A172 (cell line): ENCODE data around the gene MOCOS. TPM values are rescaled to one million over a fixed set of nuclear protein-coding genes. Genes with fewer than 3 reads are reported as not detected.
"Not testable (repeated sequence)": the region's sequence is repeated elsewhere in the genome, so short reads cannot be mapped to it uniquely, and the experiment has no call there.

Experiments used
- DNase-seq: peaks from one replicate; pipeline ENCODE4 v3.0.0-alpha.2; 2015; ENCODE audit warnings: low spot score
- total RNA-seq: library from RNA; depleted of rRNA; stranded (reverse); fragments of >200 nt; shearing (Covaris generic); gene quantifications from 2 replicates; pipeline ENCODE4 v1.2.3, GENCODE V29; 2014

Gene MOCOS
- total RNA-seq, 1 experiment from 2014 or later: 3.9 TPM

- DNase-seq: no peak
Measured at GRCh38 chr18:36200354-36200771, 13.1 kb downstream of the MOCOS start.

- no peak for DNase-seq
Measured at GRCh38 chr18:36201765-36202164, 14.5 kb downstream of the MOCOS start.

GRCh38 chr18:36203360-36203895 is 16.1 kb downstream of the MOCOS start:
- DNase-seq: no peak

- DNase-seq: no peak
Measured at GRCh38 chr18:36205166-36205565, 17.9 kb downstream of the MOCOS start.

- no peak for DNase-seq
Measured at GRCh38 chr18:36207303-36207702, 20.0 kb downstream of the MOCOS start.

GRCh38 chr18:36207969-36208368 is 20.7 kb downstream of the MOCOS start:
- DNase-seq: not testable (repeated sequence)

- DNase-seq: peak; percentile 75
Measured at GRCh38 chr18:36211612-36212065, 24.3 kb downstream of the MOCOS start.

GRCh38 chr18:36212301-36213171 is 25.2 kb downstream of the MOCOS start:
- no peak for DNase-seq

GRCh38 chr18:36214811-36215210 is 27.5 kb downstream of the MOCOS start:
- DNase-seq: no peak

GRCh38 chr18:36215577-36215976 is 28.3 kb downstream of the MOCOS start:
- DNase-seq: no peak

GRCh38 chr18:36217348-36217747 is 30.1 kb downstream of the MOCOS start:
- no peak for DNase-seq

GRCh38 chr18:36229188-36229587 is 41.9 kb downstream of the MOCOS start:
- DNase-seq: no peak

GRCh38 chr18:36240510-36240909 is 53.2 kb downstream of the MOCOS start:
- DNase-seq: not testable (repeated sequence)

- DNase-seq: no peak
Measured at GRCh38 chr18:36241831-36242230, 54.5 kb downstream of the MOCOS start.

- DNase-seq: no peak
Measured at GRCh38 chr18:36247036-36247435, 59.7 kb downstream of the MOCOS start.

GRCh38 chr18:36249392-36249791 is 62.1 kb downstream of the MOCOS start:
- DNase-seq: no peak

GRCh38 chr18:36250827-36251226 is 63.5 kb downstream of the MOCOS start:
- DNase-seq: no peak

GRCh38 chr18:36255072-36255698 is 67.9 kb downstream of the MOCOS start:
- DNase-seq: no peak

GRCh38 chr18:36256094-36256493 is 68.8 kb downstream of the MOCOS start:
- DNase-seq: no peak

- no peak for DNase-seq
Measured at GRCh38 chr18:36262971-36263370, 75.7 kb downstream of the MOCOS start.

- DNase-seq: no peak
Measured at GRCh38 chr18:36264283-36264682, 77.0 kb downstream of the MOCOS start.

- DNase-seq: peak; percentile 16
Measured at GRCh38 chr18:36265015-36265414, 77.7 kb downstream of the MOCOS start.

GRCh38 chr18:36269157-36269556 is 81.9 kb downstream of the MOCOS start:
- DNase-seq: no peak
